HCT116 (cell line): ENCODE measurements around the gene IQCC. TPM values are rescaled to one million over a fixed set of nuclear protein-coding genes. Genes with fewer than 3 reads are reported as not detected.

Experiments used
- ATAC-seq: fragments of 200-7000 bp; cut with Tn5 transposase; 2 replicates; pipeline ENCODE4 v1.9.1; 2020; ENCODE audit warnings: mild to moderate bottlenecking, moderate library complexity
- BruUV-seq: library from RNA; stranded (reverse); fragments of 400-500 nt; replicated peaks from 2 replicates; lab custom pipeline; 2021; lab: Mats Ljungman, UMichigan
- CTCF ChIA-PET: fragments of 300-600 bp; sonication (Branson Sonifier 250); formaldehyde crosslinking; loops from one replicate; lab custom pipeline; 2021; ENCODE audit warnings: antibody characterized with exemption; lab: Charles Lee
- POLR2A ChIA-PET: fragments of 300-600, 350-600 bp; sonication (Branson Sonifier 250); formaldehyde crosslinking; loops from one replicate; lab custom pipeline; 2021; ENCODE audit warnings: antibody characterized with exemption; lab: Charles Lee
- RAD21 ChIA-PET, 2 experiments: fragments of 300-600 bp; sonication (Branson Sonifier 250); formaldehyde crosslinking; loops; one replicate each; lab custom pipeline; 2023; ENCODE audit warnings: low total read pairs in 2 of 2; ENCODE audit not compliant: uncharacterized antibody in 2 of 2, unreplicated experiment in 2 of 2, low non-redundant PET in 1 of 2; lab: Charles Lee
- DNase-seq: peaks from one replicate; pipeline ENCODE4 v3.0.0-alpha.2; 2010; ENCODE audit warnings: low read depth, low spot score
- H2AFZ ChIP-seq: fragments of 200-600 bp; shearing (Covaris generic), sonication (generic); 2 replicates; pipeline ENCODE4 v1.6.1; 2017; ENCODE audit warnings: low read depth, mixed run types, mixed read lengths, antibody characterized with exemption, low read length; ENCODE audit not compliant: poor library complexity, severe bottlenecking
- H3K27ac ChIP-seq: 2 replicates; pipeline ENCODE4 v1.5.1; 2012; ENCODE audit warnings: low read depth, low read length
- H3K27me3 ChIP-seq: fragments of 200-600 bp; sonication (generic); 2 replicates; pipeline ENCODE4 v1.6.1; 2016; ENCODE audit warnings: mixed run types, low read length, mixed read lengths; ENCODE audit not compliant: insufficient read depth
- H3K36me3 ChIP-seq, 2 experiments: fragments of 200-500 bp in 1 of 2; fragments of 200-600 bp in 1 of 2; sonication (Bioruptor generic) in 1 of 2; sonication (generic) in 1 of 2; 2 replicates each; pipeline versions ENCODE4 v1.5.1 to v1.6.1; 2014 to 2016; ENCODE audit warnings: low read length in 2 of 2, inconsistent platforms in 1 of 2, mixed read lengths in 1 of 2, mixed run types in 1 of 2; ENCODE audit not compliant: insufficient read depth in 2 of 2, control insufficient read depth in 1 of 2
- H3K4me1 ChIP-seq, 2 experiments: fragments of 200-600 bp in 1 of 2; sonication (generic) in 1 of 2; 2 replicates each; pipeline versions ENCODE4 v1.5.1 to v1.6.1; 2012 to 2017; ENCODE audit warnings: low read length in 2 of 2, inconsistent platforms in 1 of 2, mild to moderate bottlenecking in 1 of 2, mixed read lengths in 1 of 2, mixed run types in 1 of 2, moderate library complexity in 1 of 2; ENCODE audit not compliant: insufficient read depth in 2 of 2, control insufficient read depth in 1 of 2
- H3K4me2 ChIP-seq: fragments of 200-600 bp; sonication (generic); 2 replicates; pipeline ENCODE4 v1.6.1; 2017; ENCODE audit warnings: mixed run types, low read length, mixed read lengths
- H3K4me3 ChIP-seq, 2 experiments: fragments of 200-600 bp in 1 of 2; sonication (generic) in 1 of 2; replicated peaks in 1 of 2; 2 replicates each; pipeline ENCODE4 v1.5.1; 2011 to 2016; ENCODE audit warnings: low read length in 2 of 2, control low read depth in 1 of 2, low read depth in 1 of 2, mild to moderate bottlenecking in 1 of 2, mixed read lengths in 1 of 2, mixed run types in 1 of 2
- H3K79me2 ChIP-seq: fragments of 200-600 bp; sonication (generic); 2 replicates; pipeline ENCODE4 v1.6.1; 2017; ENCODE audit warnings: mild to moderate bottlenecking, mixed run types, low read length, moderate library complexity, mixed read lengths; ENCODE audit not compliant: insufficient read depth
- H3K9ac ChIP-seq: fragments of 200-600 bp; sonication (generic); 2 replicates; pipeline ENCODE4 v1.6.1; 2016; ENCODE audit warnings: low read length, mixed read lengths
- H3K9me2 ChIP-seq: fragments of 200-600 bp; sonication (generic), shearing (Covaris generic); 2 replicates; pipeline ENCODE4 v1.6.1; 2017; ENCODE audit warnings: mixed run types, mild to moderate bottlenecking, moderate library complexity; ENCODE audit not compliant: insufficient read depth
- H3K9me3 ChIP-seq, 2 experiments: fragments of 200-500 bp in 1 of 2; fragments of 200-600 bp in 1 of 2; sonication (Bioruptor generic) in 1 of 2; sonication (generic) in 1 of 2; 2 replicates each; pipeline ENCODE4 v1.6.1; 2014 to 2017; ENCODE audit warnings: low read length in 2 of 2, mixed read lengths in 2 of 2, inconsistent platforms in 1 of 2, low read depth in 1 of 2, mild to moderate bottlenecking in 1 of 2, mixed run types in 1 of 2, moderate library complexity in 1 of 2; ENCODE audit not compliant: control insufficient read depth in 1 of 2, insufficient read depth in 1 of 2
- H4K20me1 ChIP-seq: fragments of 200-600 bp; sonication (generic), shearing (Covaris generic); 2 replicates; pipeline ENCODE4 v1.6.1; 2017; ENCODE audit warnings: mixed run types, mild to moderate bottlenecking, moderate library complexity; ENCODE audit not compliant: insufficient read depth
- ATF3 ChIP-seq: IDR thresholded peaks from 2 replicates; pipeline ENCODE4 v1.6.1; 2012
- CEBPB ChIP-seq: IDR thresholded peaks from 2 replicates; pipeline ENCODE4 v1.6.1; 2012; ENCODE audit warnings: low read depth
- ELF1 ChIP-seq: IDR thresholded peaks from 2 replicates; pipeline ENCODE4 v1.6.1; 2012; ENCODE audit warnings: low read depth, borderline replicate concordance
- EZH2 ChIP-seq: fragments of 200-600 bp; sonication (generic); IDR thresholded peaks from 2 replicates; pipeline ENCODE4 v1.6.1; 2017; ENCODE audit warnings: antibody characterized with exemption, mixed run types
- EZH2phosphoT487 ChIP-seq: fragments of 200-600 bp; IDR thresholded peaks from 2 replicates; pipeline ENCODE4 v1.6.1; 2018; ENCODE audit warnings: antibody characterized with exemption, borderline replicate concordance
- MAX ChIP-seq: IDR thresholded peaks from 2 replicates; pipeline ENCODE4 v1.6.1; 2012
- RAD21 ChIP-seq: IDR thresholded peaks from 2 replicates; pipeline ENCODE4 v1.6.1; 2012; ENCODE audit warnings: low read depth, mild to moderate bottlenecking
- SP1 ChIP-seq: IDR thresholded peaks from 2 replicates; pipeline ENCODE4 v1.6.1; 2012; ENCODE audit warnings: low read depth
- SRF ChIP-seq: IDR thresholded peaks from 2 replicates; pipeline ENCODE4 v1.6.1; 2012; ENCODE audit warnings: low read depth
- YY1 ChIP-seq: IDR thresholded peaks from 2 replicates; pipeline ENCODE4 v1.6.1; 2011; ENCODE audit warnings: low read length, low read depth, moderate library complexity, mild to moderate bottlenecking; ENCODE audit not compliant: insufficient replicate concordance; ENCODE audit errors: extremely low read depth
- ZBTB33 ChIP-seq: IDR thresholded peaks from 2 replicates; pipeline ENCODE4 v1.6.1; 2011; ENCODE audit warnings: mild to moderate bottlenecking, low read length, moderate library complexity; ENCODE audit not compliant: insufficient replicate concordance; ENCODE audit errors: extremely low read depth
- ZFX ChIP-seq: fragments of 450-650 bp; IDR thresholded peaks from 2 replicates; pipeline ENCODE4 v1.6.1; 2017
- ZNF274 ChIP-seq: fragments of 200-500 bp; sonication (Bioruptor generic); IDR thresholded peaks from 2 replicates; pipeline ENCODE4 v1.6.1; 2014; ENCODE audit warnings: mild to moderate bottlenecking, low read depth, low read length, inconsistent platforms
- intact Hi-C: fragments of 100-400 bp; cut with micrococcal nuclease; formaldehyde crosslinking; loops from 2 replicates; pipeline ENCODE4 v1.10.0; 2022
- total RNA-seq: library from RNA; stranded (reverse); gene quantifications from one replicate; pipeline ENCODE4 v1.2.1, GENCODE V29; 2021; ENCODE audit not compliant: unreplicated experiment
- TF ChIP-seq, protein P1 (sequence below): IDR thresholded peaks from 2 replicates; pipeline ENCODE4 v1.6.1; 2012; ENCODE audit warnings: low read depth

Gene IQCC
- total RNA-seq, 1 experiment from 2014 or later, result 4.7 TPM

GRCh38 chr1:32170991-32171390 lies 34.5 kb upstream of the IQCC start:
- Histone ChIP-seq H2AFZ (no peak overlapping the region), H3K27ac (no peak overlapping the region)
- intact Hi-C loops, result no loop called here
- no peak for ATAC-seq
- no TSS peak for BruUV-seq
- RAD21 ChIA-PET, result no interaction called here
- POLR2A ChIA-PET, result no interaction called here
- TF ChIP-seq ZFX (no peak), ATF3 (no peak), EZH2phosphoT487 (no peak), CEBPB (no peak), SRF (no peak), SP1 (no peak), RAD21 (no peak), EZH2 (no peak), ZNF274 (no peak), MAX (no peak), ZBTB33 (no peak), ELF1 (no peak), YY1 (no peak)
- TF ChIP-seq, protein P1, sequence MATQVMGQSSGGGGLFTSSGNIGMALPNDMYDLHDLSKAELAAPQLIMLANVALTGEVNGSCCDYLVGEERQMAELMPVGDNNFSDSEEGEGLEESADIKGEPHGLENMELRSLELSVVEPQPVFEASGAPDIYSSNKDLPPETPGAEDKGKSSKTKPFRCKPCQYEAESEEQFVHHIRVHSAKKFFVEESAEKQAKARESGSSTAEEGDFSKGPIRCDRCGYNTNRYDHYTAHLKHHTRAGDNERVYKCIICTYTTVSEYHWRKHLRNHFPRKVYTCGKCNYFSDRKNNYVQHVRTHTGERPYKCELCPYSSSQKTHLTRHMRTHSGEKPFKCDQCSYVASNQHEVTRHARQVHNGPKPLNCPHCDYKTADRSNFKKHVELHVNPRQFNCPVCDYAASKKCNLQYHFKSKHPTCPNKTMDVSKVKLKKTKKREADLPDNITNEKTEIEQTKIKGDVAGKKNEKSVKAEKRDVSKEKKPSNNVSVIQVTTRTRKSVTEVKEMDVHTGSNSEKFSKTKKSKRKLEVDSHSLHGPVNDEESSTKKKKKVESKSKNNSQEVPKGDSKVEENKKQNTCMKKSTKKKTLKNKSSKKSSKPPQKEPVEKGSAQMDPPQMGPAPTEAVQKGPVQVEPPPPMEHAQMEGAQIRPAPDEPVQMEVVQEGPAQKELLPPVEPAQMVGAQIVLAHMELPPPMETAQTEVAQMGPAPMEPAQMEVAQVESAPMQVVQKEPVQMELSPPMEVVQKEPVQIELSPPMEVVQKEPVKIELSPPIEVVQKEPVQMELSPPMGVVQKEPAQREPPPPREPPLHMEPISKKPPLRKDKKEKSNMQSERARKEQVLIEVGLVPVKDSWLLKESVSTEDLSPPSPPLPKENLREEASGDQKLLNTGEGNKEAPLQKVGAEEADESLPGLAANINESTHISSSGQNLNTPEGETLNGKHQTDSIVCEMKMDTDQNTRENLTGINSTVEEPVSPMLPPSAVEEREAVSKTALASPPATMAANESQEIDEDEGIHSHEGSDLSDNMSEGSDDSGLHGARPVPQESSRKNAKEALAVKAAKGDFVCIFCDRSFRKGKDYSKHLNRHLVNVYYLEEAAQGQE, result no peak
- TF ChIP-seq, all 23 proteins: peak for 0
- no peaks in the 10 kb centered on the region for H3K79me2 ChIP-seq
- CTCF ChIA-PET, result no interaction called here
- DNase-seq, result no peak
- H3K9me2 ChIP-seq, result no peaks in the 10 kb centered on the region
- no peak overlapping the region for H3K4me2 ChIP-seq
- no peaks in the 10 kb centered on the region for H3K27me3 ChIP-seq
- no peak overlapping the region for H3K4me3 ChIP-seq
- peaks cover 22 to 28% of the 10 kb centered on the region in 2 experiments for H3K36me3 ChIP-seq
- no peaks in the 10 kb centered on the region for H4K20me1 ChIP-seq
- H3K4me1 ChIP-seq, result peaks cover 0 to 10% of the 10 kb centered on the region in 2 experiments; a peak in 2 of 4 replicates
- H3K9me3 ChIP-seq, result no peaks in the 10 kb centered on the region
- no peak overlapping the region for H3K9ac ChIP-seq
